Fibroblast of pulmonary artery (primary cell): ENCODE results near the gene ARR3.
"Not testable (repeated sequence)": the region's sequence is repeated elsewhere in the genome, so short reads cannot be mapped to it uniquely, and the experiment has no call there.

Source experiments
- DNase-seq: peaks from one replicate; pipeline ENCODE4 v3.0.0-alpha.2; 2010; ENCODE audit warnings: low read depth
- H3K4me3 ChIP-seq: replicated peaks from 2 replicates; pipeline ENCODE4 v1.5.1; 2011; ENCODE audit warnings: low read depth, mild to moderate bottlenecking, control low read depth, low read length, moderate library complexity
- TF ChIP-seq, protein P1 (sequence below): IDR thresholded peaks from 2 replicates; pipeline ENCODE4 v1.5.1; 2011; ENCODE audit warnings: mild to moderate bottlenecking, control low read depth, low read length, inconsistent platforms; ENCODE audit errors: missing control alignments

ARR3 gene

GRCh38 chrX:70254909-70255308 is 13.2 kb upstream of the ARR3 start:
- no peak overlapping the region for H3K4me3 ChIP-seq
- no peak for DNase-seq
- TF ChIP-seq, protein P1, sequence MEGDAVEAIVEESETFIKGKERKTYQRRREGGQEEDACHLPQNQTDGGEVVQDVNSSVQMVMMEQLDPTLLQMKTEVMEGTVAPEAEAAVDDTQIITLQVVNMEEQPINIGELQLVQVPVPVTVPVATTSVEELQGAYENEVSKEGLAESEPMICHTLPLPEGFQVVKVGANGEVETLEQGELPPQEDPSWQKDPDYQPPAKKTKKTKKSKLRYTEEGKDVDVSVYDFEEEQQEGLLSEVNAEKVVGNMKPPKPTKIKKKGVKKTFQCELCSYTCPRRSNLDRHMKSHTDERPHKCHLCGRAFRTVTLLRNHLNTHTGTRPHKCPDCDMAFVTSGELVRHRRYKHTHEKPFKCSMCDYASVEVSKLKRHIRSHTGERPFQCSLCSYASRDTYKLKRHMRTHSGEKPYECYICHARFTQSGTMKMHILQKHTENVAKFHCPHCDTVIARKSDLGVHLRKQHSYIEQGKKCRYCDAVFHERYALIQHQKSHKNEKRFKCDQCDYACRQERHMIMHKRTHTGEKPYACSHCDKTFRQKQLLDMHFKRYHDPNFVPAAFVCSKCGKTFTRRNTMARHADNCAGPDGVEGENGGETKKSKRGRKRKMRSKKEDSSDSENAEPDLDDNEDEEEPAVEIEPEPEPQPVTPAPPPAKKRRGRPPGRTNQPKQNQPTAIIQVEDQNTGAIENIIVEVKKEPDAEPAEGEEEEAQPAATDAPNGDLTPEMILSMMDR: no peak

- TF ChIP-seq, protein P1: no peak
- no peak overlapping the region for H3K4me3 ChIP-seq
- DNase-seq: no peak
These were observed 12.7 kb upstream of the ARR3 start for GRCh38 chrX:70255452-70255851.

- TF ChIP-seq, protein P1: no peak
- H3K4me3 ChIP-seq: no peak overlapping the region
- no peak for DNase-seq
These were observed 10.5 kb upstream of the ARR3 start for GRCh38 chrX:70257423-70258288.

DNA sequence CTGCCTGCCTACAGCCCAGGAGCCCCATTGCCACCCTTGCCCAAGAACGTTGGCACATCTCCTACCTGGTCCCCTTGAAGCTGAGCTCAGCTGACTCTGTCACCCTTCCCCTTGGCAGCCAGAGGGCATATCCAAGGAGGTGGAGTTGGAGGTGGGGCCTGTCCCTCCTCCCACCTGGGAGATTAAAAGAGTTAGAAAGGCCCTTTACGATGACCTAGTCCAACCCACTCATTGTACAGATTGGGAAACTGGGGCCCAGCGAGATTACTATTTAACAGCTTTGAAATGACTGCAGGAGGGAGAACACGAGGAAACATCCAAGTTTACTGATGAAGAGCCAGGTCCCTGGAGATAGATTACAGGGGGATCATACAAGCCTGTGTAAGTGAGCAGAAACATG is 8.0 kb upstream of the ARR3 start, which contains the start of gene P2RY4:
P2RY4 (minus strand) TSS at position 101 of the 400 bp plus-strand sequence. CDS start 580 bp downstream, outside the sequence.
- TF ChIP-seq, protein P1: no peak
- DNase-seq: no peak
- no peak within 1 kb of the TSS for H3K4me3 ChIP-seq

DNA sequence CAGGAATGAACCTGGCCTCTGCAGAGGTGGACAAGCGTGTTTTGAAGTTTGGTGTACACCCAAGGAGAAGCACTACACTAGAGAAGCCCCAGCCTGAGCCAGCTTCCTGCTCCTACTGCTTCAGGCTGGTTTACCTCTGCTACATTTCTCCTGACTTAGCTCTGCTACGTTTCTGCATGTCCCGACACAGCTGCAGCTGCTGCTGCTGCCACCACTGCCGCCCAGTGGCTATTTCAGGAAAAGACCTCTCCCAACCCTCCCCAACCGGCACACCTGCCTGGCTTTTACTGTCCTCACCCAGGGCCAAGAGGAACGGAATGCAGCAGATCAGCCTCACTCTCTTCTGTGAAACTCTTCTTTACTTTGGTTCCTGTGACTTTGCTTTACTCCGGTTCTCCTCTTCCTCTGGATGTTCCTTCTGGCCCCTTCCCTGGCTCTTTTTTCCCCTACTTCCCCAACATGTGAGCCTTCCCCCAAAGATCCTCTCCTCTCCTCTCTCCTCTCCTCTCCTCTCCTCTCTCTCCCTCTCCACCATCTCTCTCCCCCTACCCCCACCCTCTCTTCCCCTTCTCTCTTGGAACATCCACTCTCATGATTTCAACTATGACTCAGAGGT is 5.1 kb upstream of the ARR3 start:
- DNase-seq: peak; percentile 46

GRCh38 chrX:70264784-70265183 is 3.4 kb upstream of the ARR3 start:
- DNase-seq: peak; percentile 19
- no peak overlapping the region for H3K4me3 ChIP-seq
- TF ChIP-seq, protein P1: no peak

More for the DNA sequence above, 5.1 kb upstream of the ARR3 start:
- H3K4me3 ChIP-seq: no peak overlapping the region
- TF ChIP-seq, protein P1: peak; percentile 64

GRCh38 chrX:70274029-70274428 is 5.9 kb downstream of the ARR3 start:
- H3K4me3 ChIP-seq, DNase-seq: not testable (repeated sequence)
